ENCODE measurements around the gene RASSF5.

The RASSF5 gene

GRCh38 chr1:206524739-206525364 lies 17.5 kb downstream of the RASSF5 start:
- H3K4me3 ChIP-seq (ENCODE audit: low read length), result no peak overlapping the region
- TF ChIP-seq ZNF274 (IDR thresholded peaks at IDR 0.05; ENCODE audit: low read depth, low read length), result no peak

GRCh38 chr1:206526064-206526911 lies 19.0 kb downstream of the RASSF5 start:
- H3K4me3 ChIP-seq (ENCODE audit: low read length), result no peak overlapping the region
- TF ChIP-seq ZNF274 (IDR thresholded peaks at IDR 0.05; ENCODE audit: low read depth, low read length), result no peak

- H3K4me3 ChIP-seq (ENCODE audit: low read length), result no peak overlapping the region
- no peak for TF ChIP-seq ZNF274 (IDR thresholded peaks at IDR 0.05; ENCODE audit: low read depth, low read length)
Measured at GRCh38 chr1:206529425-206529824, 22.1 kb downstream of the RASSF5 start.

GRCh38 chr1:206532368-206532767 lies 25.0 kb downstream of the RASSF5 start:
- no peak overlapping the region for H3K4me3 ChIP-seq (ENCODE audit: low read length)
- no peak for TF ChIP-seq ZNF274 (IDR thresholded peaks at IDR 0.05; ENCODE audit: low read depth, low read length)

GRCh38 chr1:206534552-206534951 lies 27.2 kb downstream of the RASSF5 start:
- H3K4me3 ChIP-seq (ENCODE audit: low read length), result no peak overlapping the region
- TF ChIP-seq ZNF274 (IDR thresholded peaks at IDR 0.05; ENCODE audit: low read depth, low read length), result no peak

- H3K4me3 ChIP-seq (ENCODE audit: low read length), result no peak overlapping the region
- TF ChIP-seq ZNF274 (IDR thresholded peaks at IDR 0.05; ENCODE audit: low read depth, low read length), result no peak
Measured at GRCh38 chr1:206535853-206536188, 28.5 kb downstream of the RASSF5 start.

- no peak overlapping the region for H3K4me3 ChIP-seq (ENCODE audit: low read length)
Measured at GRCh38 chr1:206537141-206537540, 29.8 kb downstream of the RASSF5 start.

GRCh38 chr1:206538086-206538770 lies 30.9 kb downstream of the RASSF5 start:
- no peak overlapping the region for H3K4me3 ChIP-seq (ENCODE audit: low read length)
- no peak for TF ChIP-seq ZNF274 (IDR thresholded peaks at IDR 0.05; ENCODE audit: low read depth, low read length)

More at GRCh38 chr1:206537141-206537540, 29.8 kb downstream of the RASSF5 start:
- TF ChIP-seq ZNF274 (IDR thresholded peaks at IDR 0.05; ENCODE audit: low read depth, low read length), result no peak

- TF ChIP-seq ZNF274 (IDR thresholded peaks at IDR 0.05; ENCODE audit: low read depth, low read length), result no peak
- H3K4me3 ChIP-seq (ENCODE audit: low read length), result no peak overlapping the region
Measured at GRCh38 chr1:206538901-206539640, 31.7 kb downstream of the RASSF5 start.

GRCh38 chr1:206540044-206540780 lies 32.9 kb downstream of the RASSF5 start:
- no peak overlapping the region for H3K4me3 ChIP-seq (ENCODE audit: low read length)
- no peak for TF ChIP-seq ZNF274 (IDR thresholded peaks at IDR 0.05; ENCODE audit: low read depth, low read length)

- TF ChIP-seq ZNF274 (IDR thresholded peaks at IDR 0.05; ENCODE audit: low read depth, low read length), result no peak
- H3K4me3 ChIP-seq (ENCODE audit: low read length), result no peak overlapping the region
Measured at GRCh38 chr1:206541236-206541833, 34.0 kb downstream of the RASSF5 start.

GRCh38 chr1:206544562-206545257 lies 37.4 kb downstream of the RASSF5 start:
- no peak for TF ChIP-seq ZNF274 (IDR thresholded peaks at IDR 0.05; ENCODE audit: low read depth, low read length)
- H3K4me3 ChIP-seq (ENCODE audit: low read length), result no peak overlapping the region

GRCh38 chr1:206545351-206545750 lies 38.0 kb downstream of the RASSF5 start:
- no peak for TF ChIP-seq ZNF274 (IDR thresholded peaks at IDR 0.05; ENCODE audit: low read depth, low read length)
- no peak overlapping the region for H3K4me3 ChIP-seq (ENCODE audit: low read length)
